GM18505 (cell line): Measurements from ENCODE around the gene FAM193B.
A peak's percentile ranks its signal among the peaks of the same experiment; 100 is the strongest.

Source experiments
- ATAC-seq: cut with Tn5 transposase; IDR thresholded peaks from one replicate; pipeline ENCODE4 v1.9.1; 2021; ENCODE audit not compliant: unreplicated experiment
- POLR2A ChIP-seq: IDR thresholded peaks from 4 replicates; pipeline ENCODE4 v1.6.1; 2011; ENCODE audit warnings: borderline replicate concordance; ENCODE audit not compliant: insufficient read depth, insufficient read length; ENCODE audit errors: extremely low read depth

The FAM193B gene

DNA sequence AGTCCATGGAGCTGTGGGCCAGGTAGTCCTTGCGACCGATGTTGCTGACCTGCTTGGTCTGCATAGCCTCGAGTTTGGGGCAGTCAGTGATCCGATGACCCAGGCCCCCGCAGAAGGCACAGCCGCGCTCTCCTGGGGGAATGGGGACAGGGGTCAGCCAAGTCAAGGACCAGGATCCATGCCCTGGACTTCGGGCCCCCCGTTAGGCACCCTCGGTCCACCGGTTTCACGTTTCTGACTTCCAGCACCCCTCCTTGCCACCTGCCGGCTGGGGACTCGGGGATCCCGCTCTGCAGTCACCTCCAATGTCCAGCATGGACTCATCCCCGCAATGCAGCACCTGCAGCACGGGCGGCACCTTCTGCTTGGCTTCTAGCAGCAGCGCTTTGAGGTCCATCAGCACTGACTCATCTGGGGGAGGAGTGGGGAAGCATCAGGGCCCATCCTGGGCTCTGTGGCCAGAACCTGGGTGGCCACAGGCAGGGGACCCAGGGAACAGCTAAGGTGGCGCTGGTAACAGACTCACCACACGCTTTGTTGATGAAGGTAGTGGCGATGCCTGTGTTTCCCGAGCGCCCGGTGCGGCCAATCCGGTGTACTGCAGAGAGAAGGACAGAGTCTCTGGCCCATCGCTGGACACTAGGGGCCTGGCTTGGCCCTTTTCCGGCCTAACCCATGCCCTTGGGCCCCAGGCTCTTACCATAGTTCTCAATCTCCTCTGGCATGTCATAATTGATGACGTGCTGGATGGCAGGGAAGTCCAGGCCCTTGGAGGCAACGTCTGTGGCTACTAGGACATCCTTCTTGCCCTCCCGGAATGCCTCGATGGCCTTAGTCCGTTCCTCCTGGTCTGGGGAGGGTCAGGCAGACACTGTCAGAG, 42.3 kb downstream of the FAM193B start:
- ATAC-seq = no peak
- TF ChIP-seq POLR2A = no peak

DNA sequence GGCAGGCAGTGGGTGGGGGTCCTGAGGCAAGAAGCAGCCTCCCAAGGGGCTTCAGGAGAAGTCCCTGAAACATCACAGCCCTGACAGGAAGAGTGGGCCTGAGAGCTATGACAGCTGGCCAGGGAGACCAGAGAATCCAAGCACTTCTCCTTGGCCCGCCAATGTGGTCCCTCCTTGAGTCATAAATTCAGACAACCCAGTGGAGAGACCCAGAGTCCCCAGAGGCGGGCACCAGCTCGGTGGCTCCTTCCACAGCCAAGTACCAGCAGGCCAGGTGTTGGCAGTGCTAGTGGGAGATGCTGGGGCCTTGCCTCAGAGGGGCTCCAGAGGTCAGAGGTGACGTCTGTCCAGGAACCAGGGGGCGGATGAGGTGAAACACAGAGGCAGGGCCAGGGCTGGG, 43.2 kb downstream of the FAM193B start:
- ATAC-seq = no peak
- no peak for TF ChIP-seq POLR2A

DNA sequence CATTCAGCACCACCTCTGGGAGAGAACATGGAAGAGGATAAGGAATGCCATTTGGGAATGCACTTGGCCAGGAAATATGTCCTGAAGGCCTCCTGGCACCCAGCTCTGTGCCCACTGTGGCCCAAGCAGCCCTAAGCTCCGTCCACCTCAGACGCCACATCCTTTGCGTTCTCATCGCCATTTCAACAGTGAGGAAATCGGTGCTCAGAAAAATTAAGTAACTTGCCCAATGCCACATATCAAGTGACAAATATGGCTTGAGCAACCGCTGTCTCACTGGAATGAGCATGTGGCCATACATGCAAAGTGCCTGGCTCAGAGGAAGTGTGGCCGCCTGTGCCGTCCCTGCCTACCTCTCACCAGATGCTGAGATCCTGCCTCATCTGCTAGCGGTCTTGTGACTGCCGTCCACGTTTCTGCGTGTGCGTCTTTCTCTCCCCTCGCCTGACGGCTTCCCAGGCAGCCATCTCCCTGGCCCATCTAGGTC, 43.8 kb downstream of the FAM193B start:
- peak; percentile 33 for ATAC-seq
- TF ChIP-seq POLR2A = peak; percentile 51

DNA sequence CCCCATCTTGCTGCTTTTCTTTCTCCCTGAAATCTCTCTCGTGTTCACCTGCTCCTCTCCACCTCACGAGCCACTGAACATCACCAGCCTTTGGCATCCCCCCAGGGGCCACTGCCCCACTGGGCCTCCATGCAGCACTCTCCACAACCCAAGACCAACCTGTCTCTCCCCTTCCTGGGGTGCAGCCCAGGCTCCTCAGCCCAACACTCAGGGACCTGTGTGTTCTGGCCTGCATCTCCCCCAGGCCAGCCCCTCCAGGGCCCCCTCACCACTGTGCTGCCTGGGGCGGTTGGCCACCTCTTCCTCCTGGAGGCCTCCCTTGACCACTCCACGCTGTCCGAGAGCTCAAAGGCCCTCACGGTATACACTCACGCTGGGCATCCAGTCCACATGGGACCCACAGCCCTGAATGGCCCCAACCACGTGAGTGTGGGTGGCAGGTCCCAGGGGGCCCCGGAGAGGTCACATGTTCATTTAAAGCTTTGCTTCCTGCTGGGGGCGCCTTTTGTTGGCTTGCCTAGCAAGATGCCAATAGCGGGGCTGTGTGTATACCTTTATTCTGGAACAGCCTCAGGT, 44.3 kb downstream of the FAM193B start:
- no peak for ATAC-seq

DNA sequence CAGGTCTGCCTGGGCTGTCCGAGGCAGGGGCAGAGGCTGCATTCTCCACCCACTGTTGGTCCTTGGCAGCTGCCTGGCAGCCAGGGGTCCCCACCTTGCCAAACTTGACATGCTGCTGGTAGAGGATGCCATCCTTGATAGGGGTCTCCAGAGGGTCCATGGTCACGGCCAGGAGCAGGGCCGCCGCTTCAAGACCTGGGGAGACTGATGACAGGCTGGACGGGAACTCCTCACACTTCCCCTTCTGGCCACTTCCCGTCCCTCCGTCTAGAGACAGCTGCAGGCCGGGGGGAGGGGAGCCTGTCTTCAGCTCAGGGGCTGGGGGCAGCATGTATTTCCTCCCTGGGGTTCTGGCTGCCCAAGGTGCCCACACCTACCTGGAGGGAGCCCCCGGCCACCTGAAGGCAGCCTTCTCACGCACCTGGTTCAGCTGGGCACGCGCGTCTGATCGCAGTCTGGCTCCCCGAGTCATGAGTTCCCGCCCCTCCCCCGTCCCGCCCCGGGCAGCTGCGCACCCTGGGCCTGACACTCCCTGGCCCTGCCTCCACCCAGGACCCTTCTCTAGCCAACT, 44.9 kb downstream of the FAM193B start, which contains the start of gene DOK3:
DOK3 (minus strand) TSS at position 446 of the 571 bp plus-strand sequence; CDS start at position 160, 286 bp downstream.
- no peak for ATAC-seq
- TF ChIP-seq POLR2A = peak; percentile 25

More for the DNA sequence above, 44.3 kb downstream of the FAM193B start:
- no peak for TF ChIP-seq POLR2A

DNA sequence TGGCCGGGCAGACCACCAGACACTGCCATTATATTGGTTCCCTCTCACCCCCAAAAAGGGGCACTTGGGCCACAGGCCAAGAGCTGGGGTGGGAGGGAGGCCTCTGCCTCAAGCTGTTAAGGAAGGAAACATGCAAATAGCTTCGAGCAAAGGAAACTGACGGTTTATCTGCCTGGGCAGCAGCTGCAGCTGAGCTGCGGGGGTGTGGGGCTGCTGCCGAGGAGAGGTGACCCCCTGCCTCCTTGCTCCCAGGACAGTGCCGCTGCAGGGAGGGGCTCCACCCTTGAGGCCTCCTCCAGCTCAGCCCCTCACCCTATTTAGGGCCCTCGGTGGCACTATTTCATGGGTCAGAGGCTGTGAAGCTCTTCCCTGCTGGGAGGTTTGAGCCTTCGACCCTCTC, 45.5 kb downstream of the FAM193B start:
- no peak for ATAC-seq
- peak; percentile 79 for TF ChIP-seq POLR2A

DNA sequence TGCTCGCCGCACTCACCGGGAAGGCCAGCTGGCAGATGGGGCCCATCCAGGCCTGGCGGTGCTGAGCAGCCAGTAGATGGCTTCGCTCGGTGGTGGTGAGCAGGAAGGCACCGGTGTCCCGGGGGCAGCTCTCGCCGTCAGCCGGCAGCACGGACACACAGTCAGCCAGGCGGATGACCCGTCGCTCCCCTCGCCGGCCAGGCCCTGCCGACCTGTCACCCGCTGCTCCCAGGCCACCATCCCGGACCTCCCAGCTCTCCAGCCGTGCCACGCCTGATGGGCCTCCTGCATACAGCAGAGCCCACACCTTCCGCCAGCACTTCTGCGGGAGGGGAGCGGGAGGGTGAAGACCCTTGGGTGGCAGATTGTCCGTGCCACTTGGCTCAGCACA, 46.1 kb downstream of the FAM193B start:
- TF ChIP-seq POLR2A = no peak
- ATAC-seq = no peak

DNA sequence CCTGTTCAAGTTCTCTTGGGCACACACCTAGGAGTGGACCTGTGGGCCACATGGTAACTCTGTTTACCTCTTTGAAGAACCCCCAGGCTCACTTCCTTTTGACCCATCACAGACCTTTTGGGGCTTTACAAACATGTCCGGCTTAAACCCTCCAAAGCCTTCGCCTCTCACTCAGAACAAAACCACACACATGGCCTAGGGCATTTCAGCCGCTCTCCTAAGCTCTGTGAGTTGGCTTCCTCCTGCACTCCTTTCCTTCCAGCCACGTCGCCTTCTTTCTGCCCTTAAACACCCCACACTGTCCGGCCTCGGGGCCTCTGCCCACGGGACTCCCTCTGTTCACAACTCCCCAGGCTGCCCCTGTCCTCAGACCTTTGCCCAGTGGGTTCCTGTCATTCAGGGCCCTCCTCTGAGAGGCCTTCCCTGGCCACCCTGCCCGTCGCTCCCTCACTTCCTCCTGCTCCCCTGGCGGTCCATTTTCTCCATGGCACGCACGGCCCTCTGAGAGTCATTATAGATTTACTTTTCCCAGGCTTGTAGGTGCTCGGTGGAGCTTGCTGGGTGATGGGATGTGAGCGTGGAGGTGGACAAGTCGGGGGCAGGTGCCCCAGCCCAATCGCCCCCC, 46.7 kb downstream of the FAM193B start:
- TF ChIP-seq POLR2A = no peak

DNA sequence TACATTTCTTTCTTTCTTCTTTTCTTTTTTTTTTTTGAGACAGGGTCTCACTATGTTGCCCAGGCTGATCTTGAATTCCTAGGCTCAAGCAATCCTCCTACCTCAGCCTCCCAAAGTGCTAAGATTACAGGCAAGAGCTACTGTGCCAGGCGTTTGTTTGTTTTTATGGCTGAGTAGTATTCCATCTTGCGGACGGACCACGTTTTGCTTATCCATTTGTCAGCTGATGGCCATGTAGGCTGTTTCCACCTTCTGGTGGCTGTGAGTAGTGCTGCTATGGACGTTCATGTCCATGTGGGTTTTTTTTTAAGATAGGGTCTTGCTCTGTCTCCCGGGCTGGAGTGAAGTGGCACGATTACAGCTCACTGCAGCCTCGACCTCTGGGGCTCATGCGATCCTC, 47.2 kb downstream of the FAM193B start:
- no peak for TF ChIP-seq POLR2A
- no peak for ATAC-seq

More for the DNA sequence above, 46.7 kb downstream of the FAM193B start:
- no peak for ATAC-seq

DNA sequence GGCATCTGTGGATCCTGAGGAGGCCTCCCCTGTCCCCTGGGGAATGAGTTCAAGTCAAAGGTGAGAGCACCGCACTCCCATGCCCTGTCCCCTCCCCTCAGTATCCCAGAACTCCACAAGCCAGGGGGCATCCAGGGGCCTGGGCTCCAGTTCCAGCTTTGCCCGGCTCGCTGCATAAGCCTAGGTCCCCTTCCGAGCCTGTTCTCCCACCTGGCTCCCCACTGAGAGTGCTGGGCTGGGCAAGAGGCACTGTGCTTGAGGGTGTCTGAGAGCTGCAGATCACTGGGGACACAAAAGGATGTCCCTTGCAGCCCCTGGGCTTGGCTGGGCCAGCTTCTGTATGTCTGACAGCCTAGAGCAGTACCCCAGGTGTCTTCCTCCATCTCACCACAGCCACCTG, 49.3 kb downstream of the FAM193B start:
- peak; percentile 11 for TF ChIP-seq POLR2A
- ATAC-seq = no peak

DNA sequence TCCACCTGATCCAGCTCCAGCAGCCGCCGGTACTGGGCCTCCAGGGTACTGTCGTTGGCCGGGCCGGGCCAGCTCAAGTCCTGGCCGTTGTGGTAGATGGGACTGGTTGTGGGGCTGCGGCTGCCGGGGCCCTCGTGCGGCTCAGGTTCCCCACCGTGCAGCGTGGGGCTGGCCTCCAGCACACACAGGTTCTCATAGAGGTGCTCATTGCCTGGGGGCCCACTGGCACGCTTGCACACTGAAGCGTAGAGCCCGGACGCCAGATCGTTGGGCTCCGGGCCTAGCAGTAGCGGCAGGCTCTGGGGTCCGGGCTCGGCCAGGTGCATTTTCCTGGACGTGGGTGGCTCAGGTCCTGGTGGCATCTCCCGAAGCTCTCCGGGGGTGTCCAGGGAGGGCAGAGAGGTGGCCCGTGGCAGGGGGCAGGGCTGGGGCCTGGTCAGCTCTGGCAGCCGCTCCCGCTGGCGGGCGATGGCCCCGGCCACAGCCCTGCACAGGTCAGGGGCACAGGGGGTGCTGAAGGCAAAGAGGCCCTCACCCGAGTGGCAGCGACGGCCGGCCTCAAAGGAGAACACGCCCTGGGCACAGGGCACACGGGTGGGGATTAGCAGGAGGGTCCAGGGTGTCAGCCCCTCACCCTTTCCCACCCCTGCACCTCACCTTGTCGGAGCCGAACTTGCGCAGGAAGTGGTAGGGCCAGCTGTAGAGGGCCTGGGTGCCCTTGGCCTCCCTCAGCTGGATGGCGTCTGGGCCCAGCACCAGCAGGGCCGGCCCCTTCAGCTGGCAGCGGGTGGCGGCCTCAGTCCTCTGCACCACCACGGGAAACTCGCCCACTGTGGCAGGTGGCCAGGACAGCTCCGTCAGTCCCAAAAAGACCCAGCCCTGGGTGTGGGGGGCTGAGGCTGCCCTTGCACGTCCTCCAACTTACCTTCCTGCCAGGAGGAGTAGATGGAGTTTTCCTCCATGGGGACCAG, 50.0 kb downstream of the FAM193B start:
- TF ChIP-seq POLR2A = peak; percentile 6
- no peak for ATAC-seq
